ENCODE results near the gene KCNK15.

KCNK15 gene

GRCh38 chr20:44736170-44737021 is 9.3 kb upstream of the KCNK15 start:
- DNase-seq, result peak; percentile 34

GRCh38 chr20:44737116-44737515 is 8.5 kb upstream of the KCNK15 start:
- no peak for DNase-seq

- DNase-seq, result peak; percentile 31
Observed at GRCh38 chr20:44738813-44739477, 6.7 kb upstream of the KCNK15 start.

- no peak for DNase-seq
Observed at GRCh38 chr20:44739942-44740341, 5.7 kb upstream of the KCNK15 start.

- no peak for DNase-seq
Observed at GRCh38 chr20:44742304-44743079, 3.2 kb upstream of the KCNK15 start.

- DNase-seq, result no peak
Observed at GRCh38 chr20:44743080-44743701, 2.5 kb upstream of the KCNK15 start.

- no peak for DNase-seq
Observed at GRCh38 chr20:44743916-44744655, 1.6 kb upstream of the KCNK15 start.

- DNase-seq, result no peak
Observed at GRCh38 chr20:44745122-44745597, 505 bp upstream of the KCNK15 start.

GRCh38 chr20:44746367-44747165 is 901 bp downstream of the KCNK15 start:
- DNase-seq, result no peak

- peak; percentile 36 for DNase-seq
Observed at GRCh38 chr20:44747166-44748004, 1.7 kb downstream of the KCNK15 start.

- DNase-seq, result no peak
Observed at GRCh38 chr20:44748005-44748370, 2.3 kb downstream of the KCNK15 start.

- DNase-seq, result no peak
Observed at GRCh38 chr20:44750081-44750805, 4.6 kb downstream of the KCNK15 start.

- DNase-seq, result no peak
Observed at GRCh38 chr20:44752099-44752931, 6.7 kb downstream of the KCNK15 start.

- DNase-seq, result no peak
Observed at GRCh38 chr20:44754554-44754953, 8.9 kb downstream of the KCNK15 start.

GRCh38 chr20:44756011-44756688 is 10.5 kb downstream of the KCNK15 start:
- DNase-seq, result no peak

- no peak for DNase-seq
Observed at GRCh38 chr20:44756956-44757355, 11.3 kb downstream of the KCNK15 start.

GRCh38 chr20:44758247-44759101 is 12.8 kb downstream of the KCNK15 start:
- DNase-seq, result no peak

Data from CD4-positive, alpha-beta T cell treated with Interleukin-4 for 4 hours (primary cell).